ENCODE data around the gene USP27X. TPM values are rescaled to one million over a fixed set of nuclear protein-coding genes. Genes with fewer than 3 reads are reported as not detected.

USP27X gene
- total RNA-seq = 2.6 TPM

DNA sequence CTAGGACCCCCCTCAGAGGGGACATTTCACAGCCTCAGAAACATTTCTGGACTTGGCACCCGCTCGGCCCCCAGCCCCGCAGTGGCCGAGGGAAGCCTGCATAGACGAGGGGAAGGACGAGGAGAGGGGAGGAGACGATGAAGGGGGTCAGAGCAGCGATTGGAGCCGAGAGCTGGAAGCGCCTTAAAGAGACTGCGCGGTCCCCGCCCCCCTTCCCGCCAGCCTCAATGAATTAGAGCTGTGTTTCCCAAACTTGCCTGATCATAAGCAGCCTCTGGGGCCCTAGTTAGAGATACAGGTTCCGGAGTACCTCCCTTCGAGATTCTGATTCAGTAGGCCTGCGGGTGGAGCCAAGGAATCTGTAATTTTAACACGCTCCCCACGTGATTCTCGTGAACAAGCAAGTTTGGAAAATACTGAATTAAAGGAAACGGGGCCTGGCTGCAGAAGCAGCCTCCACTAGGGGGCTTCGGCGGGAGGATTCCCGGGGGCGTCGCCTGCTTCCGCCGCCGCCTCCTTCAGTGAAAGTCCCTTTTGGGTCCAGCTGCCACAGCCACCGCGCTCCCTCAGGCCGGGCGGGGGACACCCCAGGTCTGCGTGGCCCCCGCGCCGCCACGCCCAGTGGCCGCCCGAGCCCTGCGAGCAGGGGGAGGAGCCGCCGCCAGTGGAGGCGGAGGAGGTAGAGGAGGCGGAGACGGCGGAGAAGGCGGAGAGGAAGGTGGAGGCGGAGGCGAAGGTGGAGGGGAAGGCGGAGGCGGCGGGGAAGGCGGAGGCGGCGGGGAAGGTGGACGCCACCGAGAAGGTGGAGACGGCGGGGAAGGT lies at the start of gene USP27X:
Gene USP27X (plus strand): TSS at position 651 of the 822 bp plus-strand sequence. CDS start 824 bp downstream, outside the sequence.
- peak; percentile 55 for DNase-seq (ENCODE audit: low spot score)

DNA sequence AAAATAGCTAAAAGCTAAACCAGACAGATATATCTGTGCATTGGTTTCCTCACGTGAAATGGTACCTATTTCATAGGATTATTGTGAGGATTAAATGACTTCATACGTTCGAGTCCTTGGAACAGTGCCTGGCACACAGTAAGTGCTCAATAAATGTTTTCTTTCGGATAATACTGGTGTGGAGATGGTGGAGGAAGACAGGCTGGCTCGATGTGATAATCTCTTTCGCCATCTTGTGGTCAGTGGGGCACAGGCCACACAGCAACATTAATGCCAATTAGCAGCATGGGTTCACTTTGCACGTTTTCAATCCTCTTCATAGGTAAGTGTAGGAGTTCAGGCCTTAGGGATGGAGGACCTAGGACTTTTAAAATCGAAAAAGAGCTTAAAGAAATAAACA lies 40.9 kb upstream of the USP27X start:
- no peak for DNase-seq (ENCODE audit: low spot score)

DNA sequence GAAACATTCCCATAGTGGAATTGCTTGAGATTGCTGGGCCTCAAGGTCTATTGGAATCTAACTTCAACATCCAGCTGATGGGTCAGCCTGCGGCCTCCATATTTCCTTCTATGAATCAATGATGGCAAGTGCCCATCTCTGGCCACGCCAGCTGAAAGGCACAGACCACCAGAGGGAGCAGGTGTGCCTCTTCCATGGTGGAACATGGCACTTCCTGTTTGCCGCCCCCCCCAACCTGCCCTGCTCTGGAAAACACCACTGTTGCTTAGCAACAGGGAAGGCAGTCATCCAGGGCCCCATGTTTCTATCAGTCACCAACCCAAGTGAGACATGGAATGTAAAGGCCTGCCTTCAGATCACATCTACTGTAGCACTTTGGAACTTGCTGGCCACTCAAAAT lies 38.6 kb upstream of the USP27X start:
- DNase-seq (ENCODE audit: low spot score) = peak; percentile 15

DNA sequence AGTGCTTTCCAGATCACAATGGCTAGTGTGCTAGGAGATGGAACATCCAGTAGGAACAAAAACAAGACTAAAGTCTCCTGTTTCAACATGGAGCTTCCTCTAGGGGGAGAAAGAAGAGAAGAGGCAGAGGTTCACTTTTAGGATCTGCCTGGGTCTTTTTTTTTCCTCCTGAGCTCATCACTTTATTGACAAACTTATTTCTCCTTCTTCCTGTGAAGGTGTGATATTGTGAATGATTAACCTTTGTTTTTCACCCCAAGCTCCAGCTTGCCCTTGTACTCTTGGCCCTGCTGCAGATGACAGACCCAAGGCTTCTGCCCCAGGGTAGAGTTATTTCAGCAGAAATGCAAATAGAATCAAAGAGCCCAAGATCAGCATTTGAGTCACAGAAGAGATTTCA lies 36.7 kb upstream of the USP27X start:
- no peak for DNase-seq (ENCODE audit: low spot score)

DNA sequence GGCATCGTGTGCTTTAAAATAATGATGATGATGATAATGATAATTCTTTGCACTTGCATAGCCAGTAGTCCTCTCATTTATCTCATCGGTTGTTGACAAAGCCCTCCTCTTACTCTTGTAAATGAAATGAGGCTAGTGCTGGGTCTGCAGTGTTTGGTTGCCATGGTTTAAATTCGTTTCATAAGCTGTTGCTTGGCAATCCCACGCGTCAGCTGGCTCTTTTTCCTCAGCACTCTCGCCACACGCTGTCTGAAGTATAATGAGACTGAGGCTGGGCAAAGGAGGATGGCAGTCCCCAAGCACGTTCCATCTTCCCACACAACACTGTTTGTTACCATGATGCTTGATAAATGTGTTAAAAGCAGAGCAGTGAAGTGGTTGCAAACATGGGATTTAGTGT lies 34.7 kb upstream of the USP27X start:
- no peak for DNase-seq (ENCODE audit: low spot score)

DNA sequence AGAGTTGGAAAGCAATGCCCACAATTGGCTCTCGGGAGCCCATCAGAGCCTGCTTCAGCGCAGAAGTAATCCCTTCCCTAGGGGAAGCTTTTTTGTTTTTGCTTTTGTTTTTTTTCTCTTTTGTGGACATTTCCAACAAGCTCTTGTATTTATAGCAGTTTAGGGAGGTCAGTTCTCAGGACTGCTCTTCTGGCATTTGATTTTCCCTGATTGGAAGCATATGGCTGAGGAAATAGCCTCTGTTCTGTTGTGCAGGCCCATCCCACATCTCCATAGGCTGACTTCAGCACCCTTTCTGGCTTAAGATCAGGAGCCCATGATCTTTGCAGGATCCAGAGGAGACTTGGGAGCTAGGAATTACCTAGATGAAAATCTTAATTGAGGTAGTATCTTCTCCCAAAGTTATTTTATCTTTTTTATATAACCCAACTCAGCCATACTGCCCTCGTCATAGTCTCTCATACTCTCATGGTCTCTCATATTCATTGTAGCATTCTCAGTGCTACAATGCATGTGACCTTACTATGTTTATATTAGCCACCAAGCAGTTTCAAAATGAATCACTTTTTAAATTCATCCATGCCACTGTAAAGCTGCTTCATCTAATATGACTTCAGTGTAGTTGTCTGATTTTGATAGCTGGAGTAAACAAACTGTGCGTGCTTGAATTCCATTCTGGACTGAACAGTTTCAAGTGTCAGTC lies 33.4 kb upstream of the USP27X start:
- no peak for DNase-seq (ENCODE audit: low spot score)

DNA sequence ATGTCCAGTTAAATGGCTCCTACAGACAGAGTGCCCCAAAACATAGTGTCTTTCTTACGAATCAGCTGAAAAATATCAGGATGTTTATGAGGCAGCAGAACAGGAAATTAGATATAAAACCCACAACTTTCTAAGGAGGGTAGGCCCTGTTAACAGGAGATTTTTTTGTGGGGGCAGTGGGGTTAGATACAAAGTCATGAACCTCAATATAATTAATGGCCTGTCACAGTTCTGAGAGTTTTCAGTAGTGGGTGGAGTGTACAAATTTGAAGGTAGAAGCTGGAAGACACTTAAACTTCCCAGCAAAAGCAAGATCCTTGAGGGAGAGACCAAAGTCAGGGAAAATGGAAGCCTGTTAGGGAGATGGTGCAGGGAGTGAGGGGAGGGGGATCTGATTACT lies 32.8 kb upstream of the USP27X start:
- no peak for DNase-seq (ENCODE audit: low spot score)

DNA sequence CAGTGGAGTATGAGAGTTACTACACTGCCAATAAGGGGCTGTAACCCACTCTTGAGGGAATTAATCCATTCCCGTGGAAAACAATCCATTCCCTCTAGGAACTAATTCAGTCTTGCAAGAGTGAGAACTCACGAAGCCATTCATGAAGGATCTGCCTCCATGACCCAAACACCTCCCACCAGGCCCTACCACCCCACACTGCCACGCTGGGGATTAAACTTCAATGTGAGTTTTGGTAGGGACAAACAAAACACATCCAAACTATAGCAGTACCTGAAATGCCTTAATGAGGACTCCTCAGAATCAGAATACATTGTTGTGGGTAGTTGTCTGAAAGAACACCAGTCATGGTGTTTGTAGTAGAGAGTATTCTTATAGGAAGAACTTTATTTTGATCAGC lies 31.0 kb upstream of the USP27X start:
- no peak for DNase-seq (ENCODE audit: low spot score)

DNA sequence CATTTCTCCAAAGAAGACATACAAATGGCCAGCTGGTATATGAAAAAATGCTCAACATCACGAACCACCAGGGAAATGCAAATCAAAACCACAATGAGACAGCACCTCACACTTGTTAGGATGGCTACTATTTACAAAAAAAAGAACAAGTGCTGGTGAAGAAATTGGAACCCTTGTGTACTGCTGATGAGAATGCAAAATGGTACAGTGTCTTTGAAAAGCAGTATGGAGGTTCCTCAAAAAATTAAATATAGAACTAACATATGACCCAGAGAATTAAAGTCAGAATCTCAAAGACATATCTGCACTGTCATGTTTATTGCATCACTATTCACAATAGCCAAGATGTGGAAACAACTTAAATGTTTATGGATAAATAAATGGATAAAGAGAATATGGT lies 29.3 kb upstream of the USP27X start:
- no peak for DNase-seq (ENCODE audit: low spot score)

DNA sequence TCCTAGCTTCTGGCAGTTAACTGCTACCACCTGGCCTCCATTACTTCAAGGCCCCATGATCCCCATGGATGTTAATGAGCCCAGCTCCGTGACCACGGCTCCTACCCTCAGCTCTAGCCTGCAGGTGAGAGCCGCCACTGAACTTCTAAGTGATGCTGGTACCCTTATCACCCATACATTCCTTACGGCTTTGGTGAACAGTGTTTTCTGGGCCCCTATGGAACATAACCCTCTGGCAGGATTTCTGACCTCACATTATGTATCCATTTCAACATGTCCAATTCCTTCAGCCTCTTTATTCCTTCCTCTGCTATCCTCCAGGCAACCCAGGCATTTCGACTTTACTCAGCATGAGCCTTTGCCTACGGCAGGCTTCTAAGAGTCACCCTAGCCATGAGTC lies 25.6 kb upstream of the USP27X start:
- no peak for DNase-seq (ENCODE audit: low spot score)

DNA sequence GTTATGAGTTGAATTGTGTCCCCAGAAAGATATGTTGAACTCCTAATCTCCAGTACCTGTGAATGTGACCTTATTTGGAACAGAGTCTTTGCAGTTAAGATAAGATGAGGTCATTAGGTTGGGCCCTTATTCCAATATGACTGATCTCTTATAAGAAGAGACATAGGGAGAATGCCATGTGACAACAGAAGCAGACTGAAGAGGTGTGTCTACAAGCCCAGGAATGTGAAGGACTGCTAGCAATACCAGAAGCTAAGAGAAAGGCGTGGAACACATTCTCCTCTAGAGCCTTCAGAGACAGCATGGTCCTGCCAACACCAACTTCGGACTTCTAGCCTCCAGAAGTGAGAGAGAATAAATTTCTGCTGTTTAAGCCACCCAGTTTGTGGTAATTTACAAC lies 22.5 kb upstream of the USP27X start:
- no peak for DNase-seq (ENCODE audit: low spot score)

DNA sequence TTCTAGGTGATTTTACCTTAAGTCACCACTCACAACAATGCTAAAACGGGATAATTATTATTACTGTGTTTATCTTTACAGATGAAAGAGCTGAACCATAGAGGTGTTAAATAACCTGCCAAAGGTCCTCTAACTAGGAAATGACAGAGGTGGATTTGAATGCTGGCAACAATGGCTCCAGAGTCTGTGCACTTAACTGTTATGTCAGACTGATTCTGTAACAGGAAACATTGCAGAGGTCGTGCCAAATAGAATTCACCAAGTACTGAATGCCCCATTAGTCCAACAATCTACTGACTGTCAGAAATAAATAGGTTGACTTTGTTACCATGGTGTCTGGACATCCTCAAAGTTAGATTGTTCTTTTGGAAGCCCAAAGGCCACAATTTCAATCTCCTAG lies 20.9 kb upstream of the USP27X start:
- DNase-seq (ENCODE audit: low spot score) = no peak

DNA sequence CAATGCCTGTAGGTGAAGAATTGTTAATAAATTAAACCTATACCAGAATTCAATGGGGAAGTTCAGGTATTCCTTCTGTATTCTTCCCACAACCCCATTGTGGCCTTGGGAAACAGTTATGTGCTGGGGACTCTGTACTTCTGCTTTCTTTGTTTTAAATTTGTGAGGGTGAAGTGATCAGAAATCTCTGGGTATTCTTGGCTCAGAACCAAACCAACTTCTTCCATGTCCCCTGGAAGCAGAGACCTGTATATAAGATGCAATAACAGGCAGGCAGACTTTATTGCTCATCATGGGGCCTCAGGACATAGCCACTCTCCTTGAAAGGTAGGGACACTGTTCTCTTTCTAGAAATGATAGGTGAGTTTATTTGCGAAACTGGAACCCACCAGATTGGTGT lies 19.8 kb upstream of the USP27X start:
- no peak for DNase-seq (ENCODE audit: low spot score)

DNA sequence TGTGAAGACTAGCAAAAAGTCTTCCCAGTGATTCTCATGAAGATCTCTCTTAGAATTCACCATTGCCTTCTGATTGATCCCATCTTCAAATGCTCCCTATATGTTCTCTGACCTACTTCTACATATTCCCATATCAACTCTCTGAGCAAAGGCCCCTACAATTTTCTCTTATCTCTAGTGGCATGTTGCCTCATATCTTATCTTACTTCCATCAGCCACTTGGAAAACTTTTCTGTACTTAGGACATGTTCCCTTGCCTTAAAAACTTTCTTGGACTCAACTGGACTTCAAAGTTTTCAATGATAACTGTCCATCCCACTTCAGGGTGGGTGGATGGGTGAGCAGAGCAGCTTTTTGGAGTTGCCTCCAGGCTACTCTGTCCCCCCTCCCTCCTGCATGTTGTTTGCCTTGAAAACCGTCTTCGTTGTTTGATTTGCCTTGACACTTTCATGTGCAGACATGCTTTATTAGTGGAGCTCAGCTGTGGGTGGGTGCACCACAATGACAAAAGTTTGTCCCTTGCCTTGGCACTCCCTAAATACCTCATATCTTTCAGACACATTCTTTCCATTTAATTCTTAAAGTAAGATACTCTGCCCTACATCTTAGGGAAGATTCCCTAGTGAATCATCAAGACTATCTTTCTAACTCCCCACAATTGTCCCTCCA lies 18.3 kb upstream of the USP27X start:
- no peak for DNase-seq (ENCODE audit: low spot score)

DNA sequence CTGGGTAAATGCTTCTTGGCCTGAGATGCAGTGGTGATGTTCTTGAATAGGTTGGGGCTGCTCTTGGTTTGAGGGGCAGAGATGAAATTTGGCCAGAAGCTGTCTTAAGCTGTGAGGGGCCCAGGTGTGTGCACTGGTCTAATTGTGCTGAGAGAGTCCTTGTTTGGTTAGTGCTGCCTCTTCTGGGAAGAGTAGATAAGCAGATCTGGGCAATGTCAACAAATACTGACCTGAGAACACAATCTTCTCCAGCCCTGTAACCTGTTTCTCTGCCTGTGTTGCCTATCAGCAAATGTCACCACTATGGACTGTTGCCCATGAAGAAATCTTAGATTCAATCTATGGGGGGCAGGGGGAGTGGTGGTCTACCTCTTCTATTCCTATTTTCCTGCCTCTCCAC lies 17.2 kb upstream of the USP27X start:
- no peak for DNase-seq (ENCODE audit: low spot score)

DNA sequence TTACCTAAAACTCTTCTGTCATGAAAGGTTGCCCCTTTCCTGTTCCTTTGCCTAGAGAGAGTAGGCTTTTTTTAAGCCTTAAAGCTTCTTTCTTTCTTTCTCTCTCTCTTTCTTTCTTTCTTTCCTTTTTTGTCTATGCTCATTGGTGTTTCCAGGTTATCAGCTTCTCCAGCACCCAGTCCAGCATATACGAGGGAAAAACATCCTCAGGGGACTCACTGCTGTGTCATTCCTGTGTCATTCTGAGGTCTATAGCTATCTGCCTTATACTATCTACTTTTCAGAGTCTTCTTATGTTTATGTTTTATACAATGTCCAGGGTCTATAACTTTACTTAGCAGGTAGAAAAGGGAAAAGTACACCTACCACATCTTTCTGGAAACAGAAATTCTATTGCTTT lies 10.5 kb upstream of the USP27X start:
- no peak for DNase-seq (ENCODE audit: low spot score)

DNA sequence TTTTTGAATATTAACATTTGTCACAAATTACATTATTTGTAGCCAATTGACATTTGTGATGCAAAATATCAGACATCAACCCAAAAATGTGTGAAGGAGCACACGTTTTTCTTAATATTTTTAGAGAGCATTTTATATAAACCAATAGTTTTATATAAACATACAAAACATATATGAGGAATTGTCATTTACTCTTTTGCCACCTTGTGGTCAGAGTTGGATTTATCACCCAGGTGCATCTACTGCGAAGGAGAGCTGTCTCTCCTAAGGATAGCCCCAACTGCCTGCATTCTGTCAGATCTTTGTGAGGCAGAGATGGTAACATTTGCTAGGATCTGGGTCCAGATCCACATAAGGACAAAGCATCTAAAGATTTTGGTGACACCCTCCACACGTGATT lies 2.5 kb upstream of the USP27X start:
- DNase-seq (ENCODE audit: low spot score) = no peak

DNA sequence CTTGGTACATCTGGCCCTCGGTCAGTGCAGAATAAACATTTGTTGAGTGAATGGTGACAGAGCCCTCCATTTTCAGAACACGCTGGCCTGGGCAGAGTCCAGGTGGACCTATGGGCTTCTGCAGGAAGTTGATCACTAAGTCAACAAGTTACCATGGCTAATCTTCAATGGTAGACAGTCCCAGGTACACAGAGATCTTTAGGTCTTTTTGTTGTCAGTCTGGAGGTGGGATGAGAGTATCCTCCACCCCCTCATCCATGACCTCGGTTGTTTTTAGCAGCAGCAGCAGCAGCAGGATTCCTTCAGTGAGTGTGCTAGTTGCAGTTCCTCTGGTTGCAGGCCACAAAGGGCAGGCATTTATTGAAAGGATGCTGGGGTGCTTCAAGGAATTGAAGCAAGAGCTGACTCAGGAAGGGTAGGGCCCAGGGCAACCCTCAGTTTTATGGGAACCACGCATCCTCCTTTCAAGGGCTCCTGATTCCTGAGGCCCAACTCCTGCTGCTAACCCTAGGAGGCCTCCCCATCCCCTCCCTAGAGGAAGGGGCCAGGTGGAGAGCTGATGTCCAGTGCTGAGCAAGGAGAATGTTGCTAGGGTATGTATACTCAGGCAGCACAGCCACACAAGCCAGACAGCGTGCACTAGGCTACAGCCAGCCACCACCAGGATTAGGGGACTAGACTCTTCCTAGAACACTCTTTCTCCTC lies 1.7 kb upstream of the USP27X start:
- DNase-seq (ENCODE audit: low spot score) = no peak

DNA sequence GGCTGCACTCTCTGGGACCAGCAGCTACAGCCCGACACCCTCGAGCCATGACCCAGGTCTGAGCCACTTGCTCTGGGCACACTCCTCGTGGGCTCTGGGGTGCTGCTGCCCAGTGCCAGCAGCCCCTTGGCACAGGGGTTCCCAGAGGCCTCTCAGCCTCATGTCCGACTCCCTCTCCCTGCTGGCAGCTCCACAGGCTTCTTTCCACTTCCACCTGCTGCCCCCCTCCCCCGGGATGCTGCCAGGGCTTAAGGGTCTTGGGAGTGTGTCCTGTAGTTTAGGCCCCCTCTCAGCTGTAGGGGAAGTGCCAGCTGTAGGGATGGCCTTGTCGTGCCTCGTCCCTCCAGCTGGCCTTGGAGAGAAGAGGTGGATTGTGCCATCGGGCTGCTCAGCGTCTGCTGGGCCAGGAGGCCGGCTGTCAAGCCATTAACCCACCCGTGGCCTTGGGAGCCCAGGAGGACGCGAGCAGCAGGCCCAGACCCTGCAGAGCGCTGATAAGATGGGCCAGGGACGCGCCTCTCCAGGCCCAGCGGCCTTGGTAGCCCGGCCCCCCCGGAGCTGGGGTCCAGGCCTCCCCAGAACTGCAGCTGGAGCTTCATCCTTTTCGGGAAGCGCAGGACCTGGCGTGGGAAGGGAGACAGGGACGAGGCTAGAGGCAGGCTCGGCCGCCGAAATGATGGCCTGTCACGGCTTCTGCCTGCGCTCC lies 1.0 kb upstream of the USP27X start:
- no peak for DNase-seq (ENCODE audit: low spot score)

DNA sequence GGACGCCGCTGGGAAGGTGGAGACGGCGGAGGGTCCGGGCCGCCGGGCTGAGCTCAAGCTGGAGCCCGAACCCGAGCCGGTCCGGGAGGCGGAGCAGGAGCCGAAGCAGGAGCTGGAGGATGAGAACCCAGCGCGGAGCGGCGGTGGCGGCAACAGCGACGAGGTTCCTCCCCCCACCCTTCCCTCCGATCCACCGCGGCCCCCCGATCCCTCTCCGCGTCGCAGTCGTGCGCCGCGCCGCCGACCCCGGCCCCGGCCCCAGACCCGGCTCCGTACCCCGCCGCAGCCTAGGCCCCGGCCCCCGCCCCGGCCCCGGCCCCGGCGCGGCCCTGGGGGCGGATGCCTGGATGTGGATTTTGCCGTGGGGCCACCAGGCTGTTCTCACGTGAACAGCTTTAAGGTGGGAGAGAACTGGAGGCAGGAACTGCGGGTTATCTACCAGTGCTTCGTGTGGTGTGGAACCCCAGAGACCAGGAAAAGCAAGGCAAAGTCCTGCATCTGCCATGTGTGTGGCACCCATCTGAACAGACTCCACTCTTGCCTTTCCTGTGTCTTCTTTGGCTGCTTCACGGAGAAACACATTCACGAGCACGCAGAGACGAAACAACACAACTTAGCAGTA lies 483 bp downstream of the USP27X start:
- no peak for DNase-seq (ENCODE audit: low spot score)

DNA sequence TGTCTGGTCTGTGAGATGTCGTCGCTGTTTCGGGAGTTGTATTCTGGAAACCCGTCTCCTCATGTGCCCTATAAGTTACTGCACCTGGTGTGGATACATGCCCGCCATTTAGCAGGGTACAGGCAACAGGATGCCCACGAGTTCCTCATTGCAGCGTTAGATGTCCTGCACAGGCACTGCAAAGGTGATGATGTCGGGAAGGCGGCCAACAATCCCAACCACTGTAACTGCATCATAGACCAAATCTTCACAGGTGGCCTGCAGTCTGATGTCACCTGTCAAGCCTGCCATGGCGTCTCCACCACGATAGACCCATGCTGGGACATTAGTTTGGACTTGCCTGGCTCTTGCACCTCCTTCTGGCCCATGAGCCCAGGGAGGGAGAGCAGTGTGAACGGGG lies 1.4 kb downstream of the USP27X start:
- DNase-seq (ENCODE audit: low spot score) = no peak

Measured in mucosa of gallbladder (tissue), 1 donor.